Smooth muscle cell (in vitro differentiated cells): ENCODE measurements around the gene NRP2. TPM values are rescaled to one million over a fixed set of nuclear protein-coding genes. Genes with fewer than 3 reads are reported as not detected.

Source experiments
- DNase-seq: peaks from one replicate; lab custom pipeline; 2025; ENCODE audit not compliant: unreplicated experiment; lab: John Stamatoyannopoulos, UW
- H2AFZ ChIP-seq: fragments of 200-600 bp; sonication (generic); 2 replicates; pipeline ENCODE4 v1.6.0; 2016; ENCODE audit warnings: antibody characterized with exemption, low read depth, mild to moderate bottlenecking
- H3F3A ChIP-seq: fragments of 200-600 bp; sonication (generic); 2 replicates; pipeline ENCODE4 v1.6.0; 2017; ENCODE audit warnings: antibody characterized with exemption, low read depth
- H3K27ac ChIP-seq: fragments of 200-600 bp; sonication (generic); 2 replicates; pipeline ENCODE4 v1.5.1; 2016; ENCODE audit warnings: low read depth, mild to moderate bottlenecking
- H3K27me3 ChIP-seq: fragments of 200-600 bp; sonication (generic); 2 replicates; pipeline ENCODE4 v1.6.1; 2016; ENCODE audit warnings: low read depth, mild to moderate bottlenecking
- H3K36me3 ChIP-seq: fragments of 200-600 bp; sonication (generic); 2 replicates; pipeline ENCODE4 v1.5.1; 2016; ENCODE audit warnings: low read depth
- H3K4me1 ChIP-seq: fragments of 200-600 bp; sonication (generic); 2 replicates; pipeline ENCODE4 v1.5.1; 2016; ENCODE audit warnings: low read depth
- H3K4me2 ChIP-seq: fragments of 200-600 bp; sonication (generic); 2 replicates; pipeline ENCODE4 v1.6.0; 2016; ENCODE audit warnings: mild to moderate bottlenecking
- H3K4me3 ChIP-seq: fragments of 200-600 bp; sonication (generic); 2 replicates; pipeline ENCODE4 v1.5.1; 2016; ENCODE audit warnings: mild to moderate bottlenecking
- H3K79me2 ChIP-seq: fragments of 200-600 bp; sonication (generic); 2 replicates; pipeline ENCODE4 v1.6.0; 2016; ENCODE audit warnings: low read depth, mild to moderate bottlenecking
- H3K9ac ChIP-seq: fragments of 200-600 bp; sonication (generic); 2 replicates; pipeline ENCODE4 v1.6.0; 2016; ENCODE audit warnings: low read depth
- H3K9me3 ChIP-seq: fragments of 200-600 bp; sonication (generic); replicated peaks from 2 replicates; pipeline ENCODE4 v1.5.1; 2016; ENCODE audit warnings: low read depth
- H4K20me1 ChIP-seq: fragments of 200-600 bp; sonication (generic); 2 replicates; pipeline ENCODE4 v1.6.0; 2016; ENCODE audit warnings: low read depth
- CTCF ChIP-seq: fragments of 200-600 bp; sonication (generic); IDR thresholded peaks from 2 replicates; pipeline ENCODE4 v1.5.1; 2017; ENCODE audit warnings: borderline replicate concordance, mild to moderate bottlenecking, antibody characterized with exemption; ENCODE audit not compliant: insufficient read depth, poor library complexity, severe bottlenecking
- WGBS: methylation state at CpG from one replicate; pipeline ENCODE4 v1.1.7; 2016; ENCODE audit warnings: low lambda C conversion rate; 5-methylcytosine and 5-hydroxymethylcytosine counted together
- polyA plus RNA-seq: library from polyadenylated mRNA; unstranded; fragments of >200 nt; fragmentation: Nextera tagmentation; extraction: Ambion mirVana; gene quantifications from 2 replicates; pipeline ENCODE4 v1.2.1, GENCODE V29; 2016
- total RNA-seq: library from RNA; depleted of rRNA; stranded (reverse); fragments of >200 nt; gene quantifications from 2 replicates; pipeline ENCODE4 v1.2.3, GENCODE V29; 2014

Gene NRP2
- total and polyA plus RNA-seq, 2 experiments from 2014 or later = 58.4 to 96.1 TPM

GRCh38 chr2:205807229-205807628, 124.9 kb downstream of the NRP2 start:
- 98% methylated on average over 3 of the region's 3 CpGs for WGBS
- H3K4me1 ChIP-seq = no peaks in the 10 kb centered on the region
- TF ChIP-seq CTCF = no peak

GRCh38 chr2:205807758-205808157, 125.5 kb downstream of the NRP2 start:
- no peaks in the 10 kb centered on the region for H3F3A ChIP-seq

More at GRCh38 chr2:205807229-205807628, 124.9 kb downstream of the NRP2 start:
- H3K4me3 ChIP-seq = no peak overlapping the region
- H4K20me1 ChIP-seq = no peaks in the 10 kb centered on the region
- no peaks in the 10 kb centered on the region for H3F3A ChIP-seq
- no peaks in the 10 kb centered on the region for H3K79me2 ChIP-seq
- H3K36me3 ChIP-seq = no peaks in the 10 kb centered on the region
- no peak overlapping the region for H3K9ac ChIP-seq
- no peak overlapping the region for H3K27ac ChIP-seq
- no peak overlapping the region for H3K4me2 ChIP-seq
- H3K9me3 ChIP-seq = no peaks in the 10 kb centered on the region
- no peak overlapping the region for H2AFZ ChIP-seq
- DNase-seq = no peak
- peaks cover 7% of the 10 kb centered on the region for H3K27me3 ChIP-seq

GRCh38 chr2:205808486-205809121, 126.3 kb downstream of the NRP2 start:
- Histone ChIP-seq H3K27me3 (peaks cover 7% of the 10 kb centered on the region), H3K9ac (no peak overlapping the region), H3K79me2 (no peaks in the 10 kb centered on the region), H4K20me1 (no peaks in the 10 kb centered on the region), H3F3A (no peaks in the 10 kb centered on the region), H3K27ac (no peak overlapping the region), H3K9me3 (no peaks in the 10 kb centered on the region), H2AFZ (no peak overlapping the region), H3K36me3 (no peaks in the 10 kb centered on the region), H3K4me1 (no peaks in the 10 kb centered on the region), H3K4me3 (no peak overlapping the region), H3K4me2 (no peak overlapping the region)
- WGBS = 89% methylated on average over 7 of the region's 7 CpGs
- TF ChIP-seq CTCF = no peak
- DNase-seq = no peak

More at GRCh38 chr2:205807758-205808157, 125.5 kb downstream of the NRP2 start:
- H3K4me1 ChIP-seq = no peaks in the 10 kb centered on the region
- WGBS = 85% methylated on average over 6 of the region's 6 CpGs
- no peaks in the 10 kb centered on the region for H3K79me2 ChIP-seq
- no peak for DNase-seq
- no peaks in the 10 kb centered on the region for H3K9me3 ChIP-seq
- H3K27me3 ChIP-seq = peaks cover 7% of the 10 kb centered on the region
- H3K27ac ChIP-seq = no peak overlapping the region
- no peak overlapping the region for H2AFZ ChIP-seq
- no peaks in the 10 kb centered on the region for H3K36me3 ChIP-seq
- no peak overlapping the region for H3K4me3 ChIP-seq
- no peaks in the 10 kb centered on the region for H4K20me1 ChIP-seq
- no peak for TF ChIP-seq CTCF
- no peak overlapping the region for H3K4me2 ChIP-seq
- H3K9ac ChIP-seq = no peak overlapping the region

- H3K79me2 ChIP-seq = no peaks in the 10 kb centered on the region
- no peaks in the 10 kb centered on the region for H3K36me3 ChIP-seq
- no peaks in the 10 kb centered on the region for H3K9me3 ChIP-seq
- H3K27ac ChIP-seq = no peak overlapping the region
- H3K4me3 ChIP-seq = no peak overlapping the region
- no peaks in the 10 kb centered on the region for H4K20me1 ChIP-seq
- no peak for TF ChIP-seq CTCF
- no peak overlapping the region for H3K4me2 ChIP-seq
- H3K9ac ChIP-seq = no peak overlapping the region
- WGBS = 86% methylated on average over 1 of the region's 1 CpG
- H2AFZ ChIP-seq = no peak overlapping the region
- no peaks in the 10 kb centered on the region for H3K4me1 ChIP-seq
- no peak for DNase-seq
- H3F3A ChIP-seq = no peaks in the 10 kb centered on the region
- H3K27me3 ChIP-seq = peaks cover 7% of the 10 kb centered on the region
These were observed 129.1 kb downstream of the NRP2 start for GRCh38 chr2:205811387-205811786.
